ENCODE data around the gene ANKRD34C. TPM values are rescaled to one million over a fixed set of nuclear protein-coding genes. Genes with fewer than 3 reads are reported as not detected.

ANKRD34C gene
- total RNA-seq, 2 experiments from 2014 or later, result not detected

- no peak for DNase-seq (ENCODE audit: low spot score)
- H3K4me3 ChIP-seq (ENCODE audit: low read depth, low read length, poor library complexity, severe bottlenecking), result no peak overlapping the region
- no peaks in the 10 kb centered on the region for H3K79me2 ChIP-seq (ENCODE audit: insufficient read depth, low read depth, low read length)
- intact Hi-C loops (cut with micrococcal nuclease; ENCODE audit: unreplicated experiment), result no loop called here
- no TSS peak for BruUV-seq (replicated peaks)
- POLR2A ChIA-PET, result no interaction called here
- TF ChIP-seq EZH2phosphoT487 (IDR thresholded peaks at IDR 0.05; ENCODE audit: borderline replicate concordance, low read depth, low read length), result no peak
- TF ChIP-seq, protein P1, sequence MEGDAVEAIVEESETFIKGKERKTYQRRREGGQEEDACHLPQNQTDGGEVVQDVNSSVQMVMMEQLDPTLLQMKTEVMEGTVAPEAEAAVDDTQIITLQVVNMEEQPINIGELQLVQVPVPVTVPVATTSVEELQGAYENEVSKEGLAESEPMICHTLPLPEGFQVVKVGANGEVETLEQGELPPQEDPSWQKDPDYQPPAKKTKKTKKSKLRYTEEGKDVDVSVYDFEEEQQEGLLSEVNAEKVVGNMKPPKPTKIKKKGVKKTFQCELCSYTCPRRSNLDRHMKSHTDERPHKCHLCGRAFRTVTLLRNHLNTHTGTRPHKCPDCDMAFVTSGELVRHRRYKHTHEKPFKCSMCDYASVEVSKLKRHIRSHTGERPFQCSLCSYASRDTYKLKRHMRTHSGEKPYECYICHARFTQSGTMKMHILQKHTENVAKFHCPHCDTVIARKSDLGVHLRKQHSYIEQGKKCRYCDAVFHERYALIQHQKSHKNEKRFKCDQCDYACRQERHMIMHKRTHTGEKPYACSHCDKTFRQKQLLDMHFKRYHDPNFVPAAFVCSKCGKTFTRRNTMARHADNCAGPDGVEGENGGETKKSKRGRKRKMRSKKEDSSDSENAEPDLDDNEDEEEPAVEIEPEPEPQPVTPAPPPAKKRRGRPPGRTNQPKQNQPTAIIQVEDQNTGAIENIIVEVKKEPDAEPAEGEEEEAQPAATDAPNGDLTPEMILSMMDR (conservative IDR thresholded peaks at IDR 0.05; ENCODE audit: low read length), result no peak
- H3K9me2 ChIP-seq (ENCODE audit: insufficient read depth, low read length), result no peaks in the 10 kb centered on the region
- no peaks in the 10 kb centered on the region for H3K9me3 ChIP-seq (ENCODE audit: low read length)
- no peak overlapping the region for H3K4me2 ChIP-seq (ENCODE audit: low read length)
- H3K4me1 ChIP-seq (ENCODE audit: insufficient read depth, low read length, poor library complexity, severe bottlenecking), result no peaks in the 10 kb centered on the region
- no peaks in the 10 kb centered on the region for H3K36me3 ChIP-seq (ENCODE audit: insufficient read depth, low read length)
- no peak overlapping the region for H3K27ac ChIP-seq (ENCODE audit: low read depth, low read length, poor library complexity, severe bottlenecking)
- H2AFZ ChIP-seq (ENCODE audit: low read length), result no peak overlapping the region
- no peaks in the 10 kb centered on the region for H4K20me1 ChIP-seq (ENCODE audit: insufficient read depth, low read length)
- CTCF ChIA-PET (ENCODE audit: unreplicated experiment), result no interaction called here
Observed at GRCh38 chr15:79257454-79257853, 25.1 kb upstream of the ANKRD34C start.

DNA sequence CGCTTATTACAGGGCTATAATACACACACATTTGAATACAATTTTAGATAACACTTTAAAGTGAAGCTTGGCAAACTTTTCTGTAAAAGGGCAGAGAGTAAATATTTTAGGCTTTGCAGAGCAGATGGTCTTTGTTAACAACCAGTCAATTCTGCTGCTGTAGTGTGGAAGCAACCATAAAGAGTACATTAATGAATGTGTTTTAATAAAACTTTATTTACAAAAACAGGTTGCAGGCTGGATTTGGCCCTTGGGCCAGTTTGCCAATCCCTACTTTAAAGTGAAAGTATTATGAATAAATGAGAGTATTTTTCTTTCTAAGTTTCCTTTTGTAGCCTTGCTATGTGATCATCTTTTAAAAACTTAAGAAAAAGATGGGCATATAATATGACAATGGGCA lies 20.7 kb upstream of the ANKRD34C start:
- Histone ChIP-seq H4K20me1 (ENCODE audit: insufficient read depth, low read length) (no peaks in the 10 kb centered on the region), H3K27ac (ENCODE audit: low read depth, low read length, poor library complexity, severe bottlenecking) (no peak overlapping the region), H3K4me1 (ENCODE audit: insufficient read depth, low read length, poor library complexity, severe bottlenecking) (no peaks in the 10 kb centered on the region), H3K36me3 (ENCODE audit: insufficient read depth, low read length) (no peaks in the 10 kb centered on the region), H3K9me3 (ENCODE audit: low read length) (no peaks in the 10 kb centered on the region), H3K79me2 (ENCODE audit: insufficient read depth, low read depth, low read length) (no peaks in the 10 kb centered on the region), H3K4me3 (ENCODE audit: low read depth, low read length, poor library complexity, severe bottlenecking) (no peak overlapping the region), H3K4me2 (ENCODE audit: low read length) (no peak overlapping the region), H3K9me2 (ENCODE audit: insufficient read depth, low read length) (no peaks in the 10 kb centered on the region), H2AFZ (ENCODE audit: low read length) (no peak overlapping the region)
- ChIA-PET CTCF (ENCODE audit: unreplicated experiment) (no interaction called here), POLR2A (no interaction called here)
- DNase-seq (ENCODE audit: low spot score), result no peak
- intact Hi-C loops (cut with micrococcal nuclease; ENCODE audit: unreplicated experiment), result no loop called here
- BruUV-seq (replicated peaks), result no TSS peak
- TF ChIP-seq, protein P1 (conservative IDR thresholded peaks at IDR 0.05; ENCODE audit: low read length), result no peak
- no peak for TF ChIP-seq EZH2phosphoT487 (IDR thresholded peaks at IDR 0.05; ENCODE audit: borderline replicate concordance, low read depth, low read length)

DNA sequence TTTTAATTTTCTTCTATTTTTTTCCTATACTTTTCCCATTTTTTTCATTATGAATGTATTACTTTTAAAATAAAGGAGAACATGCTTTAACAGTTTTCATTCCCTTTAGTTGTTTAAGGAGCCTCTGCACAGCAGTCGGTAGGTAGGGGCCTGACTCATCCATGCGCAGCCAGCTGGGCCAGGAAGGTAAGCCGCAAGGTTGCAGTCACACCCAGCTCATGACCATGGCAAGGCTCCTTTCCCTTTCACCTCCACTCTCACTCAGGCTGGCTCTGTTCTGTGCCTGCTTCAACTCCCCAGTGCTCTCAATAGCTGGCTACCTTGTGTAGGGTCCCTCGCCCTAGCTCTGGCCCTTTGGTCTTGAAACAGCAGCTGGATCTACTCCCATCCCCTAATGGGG lies 17.4 kb upstream of the ANKRD34C start:
- no peaks in the 10 kb centered on the region for H4K20me1 ChIP-seq (ENCODE audit: insufficient read depth, low read length)
- no TSS peak for BruUV-seq (replicated peaks)
- H3K4me2 ChIP-seq (ENCODE audit: low read length), result no peak overlapping the region
- ChIA-PET POLR2A (no interaction called here), CTCF (ENCODE audit: unreplicated experiment) (no interaction called here)
- H3K9me2 ChIP-seq (ENCODE audit: insufficient read depth, low read length), result no peaks in the 10 kb centered on the region
- no peaks in the 10 kb centered on the region for H3K4me1 ChIP-seq (ENCODE audit: insufficient read depth, low read length, poor library complexity, severe bottlenecking)
- no peak for DNase-seq (ENCODE audit: low spot score)
- no peak overlapping the region for H2AFZ ChIP-seq (ENCODE audit: low read length)
- no peaks in the 10 kb centered on the region for H3K9me3 ChIP-seq (ENCODE audit: low read length)
- H3K36me3 ChIP-seq (ENCODE audit: insufficient read depth, low read length), result no peaks in the 10 kb centered on the region
- no peak overlapping the region for H3K4me3 ChIP-seq (ENCODE audit: low read depth, low read length, poor library complexity, severe bottlenecking)
- intact Hi-C loops (cut with micrococcal nuclease; ENCODE audit: unreplicated experiment), result no loop called here
- H3K79me2 ChIP-seq (ENCODE audit: insufficient read depth, low read depth, low read length), result no peaks in the 10 kb centered on the region
- H3K27ac ChIP-seq (ENCODE audit: low read depth, low read length, poor library complexity, severe bottlenecking), result no peak overlapping the region
- TF ChIP-seq, protein P1 (conservative IDR thresholded peaks at IDR 0.05; ENCODE audit: low read length), result no peak

Data from OCI-LY7 (cell line).